Brain pericyte (primary cell): ENCODE measurements around the gene PCSK6.

Experiments used
- DNase-seq: peaks from one replicate; pipeline ENCODE4 v3.0.0-alpha.2; 2012; ENCODE audit warnings: low read depth, low spot score

The PCSK6 gene

DNA sequence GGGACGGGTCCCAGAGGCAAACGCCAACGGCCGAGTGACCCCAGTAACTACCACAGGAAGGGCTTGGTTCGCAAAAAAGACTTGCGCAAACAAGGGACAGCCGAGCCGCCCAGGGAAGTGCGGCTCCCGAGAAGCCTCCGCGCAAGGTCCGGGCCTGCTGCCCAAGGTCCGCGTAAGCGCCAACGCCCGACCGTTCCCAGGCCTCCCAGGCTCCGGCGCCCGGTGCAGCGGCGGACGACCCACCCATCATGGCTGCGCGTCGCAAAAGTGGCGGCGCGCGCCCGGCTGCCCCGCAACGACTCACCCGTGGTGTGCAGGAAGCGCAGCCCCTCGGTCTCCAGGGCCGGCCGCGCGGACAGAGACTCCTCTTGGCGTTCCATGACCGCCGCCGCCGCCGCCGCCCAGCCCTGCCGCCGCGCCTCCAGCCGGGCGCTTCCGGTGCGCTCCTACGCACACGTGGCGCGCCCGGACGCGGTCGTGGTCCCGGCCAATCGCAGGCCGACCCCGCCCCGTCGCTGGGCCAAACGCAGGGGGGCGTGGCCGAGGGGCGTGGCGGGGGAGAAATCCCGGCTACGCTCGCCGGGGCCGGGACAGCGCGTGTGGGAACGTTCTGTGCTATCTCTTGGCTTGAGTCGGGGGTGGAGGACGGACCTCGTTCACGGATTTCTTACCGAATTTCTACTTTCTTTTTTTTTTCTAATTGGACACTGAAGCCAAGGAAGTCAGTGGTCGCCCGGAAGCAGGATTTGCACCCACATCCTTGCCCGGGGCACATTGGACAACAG is 212.3 kb downstream of the PCSK6 start, which contains the start of gene SELENOS:
Gene SELENOS (minus strand): TSS at position 448 of the 785 bp plus-strand sequence. CDS start 68 bp downstream, at position 380.
- peak; percentile 59 for DNase-seq

DNA sequence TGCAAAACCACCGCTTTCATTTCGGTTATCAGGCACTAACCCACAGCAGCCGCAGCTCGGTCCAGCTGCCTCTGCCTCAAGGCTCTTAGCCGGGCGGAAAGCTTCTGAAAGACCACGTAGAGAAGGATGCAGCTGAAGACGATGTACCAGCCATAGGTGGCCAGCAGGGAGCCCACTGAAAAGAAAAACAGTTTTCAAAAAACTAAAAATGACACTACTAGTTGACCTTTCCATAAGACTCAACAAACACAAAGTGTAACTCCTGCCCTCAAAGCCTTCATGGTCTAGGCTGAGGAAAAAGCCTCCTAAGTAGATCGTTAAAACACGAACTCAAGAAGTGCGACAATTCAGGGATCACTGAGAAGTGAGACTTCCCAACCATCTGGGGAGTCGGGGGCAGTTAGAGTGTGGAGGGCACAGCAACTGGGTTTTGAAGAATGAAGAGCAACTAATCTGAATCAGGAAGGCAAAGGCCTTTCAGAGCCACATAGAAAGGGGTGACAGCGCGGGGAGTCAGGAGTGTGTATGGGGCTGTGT is 212.9 kb downstream of the PCSK6 start:
- DNase-seq: no peak

DNA sequence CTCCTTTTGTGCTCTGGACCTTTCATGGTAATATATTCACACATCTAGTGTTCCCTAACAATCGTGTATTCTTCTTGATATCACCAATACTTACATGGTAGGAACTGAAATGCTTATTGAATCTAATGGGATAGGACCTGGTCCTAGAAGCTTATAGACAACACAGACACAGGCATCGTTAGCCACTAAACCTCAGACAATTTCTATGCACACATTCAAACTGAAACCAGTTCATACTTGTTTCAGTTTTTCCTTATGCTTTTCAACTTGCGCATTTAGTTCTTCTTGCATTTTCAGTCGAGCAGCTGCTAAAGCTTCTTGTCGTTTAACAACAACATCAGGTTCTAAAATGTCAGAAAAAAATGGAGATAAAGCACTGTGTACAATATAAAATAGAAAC is 214.5 kb downstream of the PCSK6 start:
- DNase-seq: no peak

DNA sequence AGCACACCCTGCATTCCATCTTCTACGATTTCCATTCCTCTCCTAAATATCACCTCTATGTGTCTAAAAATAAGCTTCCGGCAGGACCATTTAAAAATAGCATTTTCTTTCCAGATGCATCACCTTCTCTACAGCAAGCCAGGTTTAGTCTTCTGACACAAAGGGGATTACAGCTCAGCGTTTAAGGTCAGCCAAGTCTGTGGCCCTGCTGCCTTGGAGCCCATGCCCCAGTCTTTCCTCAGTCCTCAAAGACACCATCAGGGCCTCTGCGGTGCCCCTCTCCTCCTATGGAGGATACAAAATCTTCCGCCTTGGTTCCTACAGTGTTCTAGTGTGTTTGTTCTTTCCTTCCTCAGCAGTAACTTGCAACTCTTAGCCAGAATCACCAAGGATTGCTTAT is 216.0 kb downstream of the PCSK6 start:
- no peak for DNase-seq

DNA sequence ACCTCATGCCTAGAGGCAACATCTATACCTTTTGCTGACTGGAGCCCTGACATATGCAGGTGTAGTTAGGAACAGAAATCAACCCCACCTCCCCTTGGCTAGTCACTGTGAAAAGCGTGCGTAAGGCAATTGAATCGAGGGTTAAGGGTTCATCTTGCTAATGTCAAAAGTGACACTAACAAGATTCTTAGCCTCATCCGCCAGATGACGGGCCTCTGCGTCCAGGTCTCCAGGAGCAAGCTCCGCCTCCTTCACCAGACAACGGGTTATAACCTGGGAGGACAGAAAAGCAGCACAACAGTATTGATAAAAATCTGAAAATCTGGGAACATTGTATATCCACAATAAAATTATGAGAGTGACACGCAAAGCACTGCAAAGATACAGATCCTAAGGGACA is 216.9 kb downstream of the PCSK6 start:
- no peak for DNase-seq

DNA sequence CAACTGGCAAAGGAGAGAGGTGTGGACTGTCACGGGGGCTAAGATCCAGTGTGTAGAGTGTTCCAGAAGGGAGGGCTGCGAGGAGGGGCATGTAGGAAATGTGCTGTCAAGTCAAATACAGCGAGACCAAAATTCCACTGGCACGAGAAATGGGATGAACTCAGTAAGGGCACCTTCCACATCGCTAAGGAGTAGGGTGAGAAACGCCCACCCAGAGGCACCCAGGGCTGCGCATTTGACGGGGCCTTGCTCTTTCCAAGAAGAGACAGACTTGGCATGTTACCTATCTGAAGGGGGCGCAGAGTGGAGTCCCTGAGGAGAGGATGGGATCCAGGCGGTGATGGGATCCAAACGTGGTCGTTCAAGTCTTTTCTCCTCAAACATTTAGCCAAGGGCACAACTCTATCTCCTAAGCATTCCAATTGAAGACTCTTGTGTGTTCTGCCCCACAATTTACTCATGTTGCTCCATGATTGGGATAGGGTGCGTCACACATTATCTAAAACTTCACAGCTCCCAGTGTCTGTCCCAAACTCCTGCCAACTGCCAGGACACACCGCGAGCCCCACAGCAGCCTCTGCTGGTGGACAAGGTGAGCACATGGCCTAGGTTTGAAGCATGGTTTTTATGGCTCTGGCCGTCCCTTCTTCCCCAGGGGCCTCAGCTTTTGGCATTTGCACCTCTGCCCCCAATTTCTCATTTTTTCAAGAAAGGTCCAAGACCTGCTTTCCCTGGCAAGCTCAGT is 219.9 kb downstream of the PCSK6 start:
- DNase-seq: no peak

DNA sequence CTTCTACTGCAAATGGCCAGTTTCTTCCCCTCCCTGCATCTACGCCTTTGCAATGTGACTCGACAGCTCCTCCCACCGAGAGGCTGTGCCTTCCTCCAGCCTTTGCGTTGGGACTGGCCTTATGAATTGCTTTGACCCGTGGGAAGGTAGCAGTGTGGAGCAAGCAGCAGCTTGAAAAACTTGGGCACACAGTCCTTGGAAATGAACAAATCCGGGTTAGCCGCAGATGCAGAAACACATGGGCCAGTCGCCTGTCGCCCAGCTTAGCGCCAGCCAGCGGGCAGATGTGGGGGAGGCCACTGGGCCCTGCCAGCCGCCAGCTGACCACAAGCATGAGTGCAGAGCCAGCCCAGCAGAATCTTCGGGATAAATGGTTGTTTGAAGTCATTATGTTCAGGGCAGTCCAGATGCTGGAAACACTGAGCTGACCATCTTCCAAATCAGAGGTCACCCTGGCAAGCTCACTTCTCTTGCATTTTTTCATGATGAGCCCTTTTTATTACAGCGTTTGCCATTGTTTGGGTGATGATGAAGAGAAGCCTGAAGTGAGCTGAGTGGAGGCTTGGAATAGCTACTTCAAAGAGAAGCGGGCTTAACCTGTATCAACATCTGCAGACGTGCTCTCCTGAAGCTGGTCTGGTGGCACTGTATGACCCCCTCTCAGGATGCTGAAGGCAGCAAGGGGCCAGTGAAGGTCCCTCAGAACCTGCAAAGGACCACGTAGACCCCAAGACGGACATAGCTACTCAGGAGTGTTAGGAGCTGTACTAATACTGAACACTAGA is 222.0 kb downstream of the PCSK6 start:
- DNase-seq: no peak

DNA sequence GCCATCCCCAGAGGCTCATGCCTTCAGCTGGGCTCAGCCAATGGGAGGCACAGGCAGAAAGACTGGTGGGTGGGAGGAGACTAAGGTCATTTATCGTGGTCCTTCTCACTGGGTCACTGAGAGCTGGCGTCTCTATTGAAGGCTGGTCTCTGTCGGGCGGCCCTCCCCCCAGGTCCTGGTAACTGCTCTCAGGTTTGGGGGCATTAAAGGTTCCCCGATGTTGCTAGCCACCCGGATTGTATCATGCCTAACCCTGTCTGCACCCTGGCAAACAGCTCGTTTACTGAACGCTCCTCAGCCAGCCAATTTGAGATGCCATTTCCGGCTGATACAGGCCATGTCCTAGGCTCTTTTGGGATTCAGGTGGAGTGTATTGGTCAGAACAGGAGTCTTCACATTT is 222.7 kb downstream of the PCSK6 start:
- DNase-seq: no peak

DNA sequence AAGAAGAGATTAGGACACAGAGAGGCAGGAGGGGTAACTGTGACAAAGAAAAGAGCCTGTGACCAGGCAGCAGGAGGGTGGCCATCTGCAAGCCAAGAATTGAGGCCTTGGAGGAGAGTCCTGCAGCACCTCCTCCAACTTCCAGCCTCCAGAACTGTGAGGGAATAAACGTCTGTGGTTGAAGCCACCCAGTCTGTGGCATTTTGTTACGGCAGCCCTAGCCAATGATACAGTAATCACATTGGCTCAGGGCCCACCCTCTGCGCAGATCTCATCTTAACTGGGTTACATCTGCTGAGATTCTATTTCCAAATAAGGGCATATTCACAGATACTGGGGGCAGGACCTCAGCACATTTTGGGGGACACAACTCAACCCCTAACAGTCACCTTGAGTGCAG is 223.5 kb downstream of the PCSK6 start:
- no peak for DNase-seq

DNA sequence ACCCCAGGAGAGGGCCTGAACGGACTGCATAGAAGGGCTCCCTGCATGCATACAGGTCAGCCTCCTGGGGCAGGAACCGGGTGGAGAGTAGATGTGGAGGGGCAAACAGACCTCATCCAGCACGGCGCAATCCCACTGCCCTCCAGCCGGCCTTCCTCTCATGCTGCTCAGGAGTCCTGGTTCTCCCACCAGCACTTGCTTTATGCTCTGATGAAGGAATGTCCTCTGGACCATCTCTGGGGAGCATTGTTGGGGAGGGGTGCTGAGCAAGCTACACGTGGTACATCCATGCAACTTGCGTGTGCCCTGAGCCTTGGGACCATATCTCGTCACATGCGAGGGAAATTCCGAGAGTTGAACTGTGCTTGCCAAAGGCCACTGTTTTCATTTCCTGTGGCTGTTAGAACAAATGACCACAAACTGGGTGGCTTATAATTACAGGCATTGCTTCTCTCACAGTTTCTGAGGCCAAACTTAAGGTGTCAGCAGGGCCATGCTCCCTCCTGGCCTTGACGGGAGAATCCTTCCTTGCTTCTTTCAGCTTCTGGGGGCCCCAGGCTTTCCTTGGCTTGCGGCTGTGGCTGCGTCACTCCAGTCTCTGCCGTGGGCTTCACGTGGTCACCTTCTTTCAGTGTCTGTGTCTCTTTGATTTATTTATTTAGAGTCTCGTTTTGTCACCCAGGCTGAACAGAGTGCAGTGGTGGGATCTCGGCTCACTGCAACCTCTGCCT is 224.4 kb downstream of the PCSK6 start:
- DNase-seq: no peak

DNA sequence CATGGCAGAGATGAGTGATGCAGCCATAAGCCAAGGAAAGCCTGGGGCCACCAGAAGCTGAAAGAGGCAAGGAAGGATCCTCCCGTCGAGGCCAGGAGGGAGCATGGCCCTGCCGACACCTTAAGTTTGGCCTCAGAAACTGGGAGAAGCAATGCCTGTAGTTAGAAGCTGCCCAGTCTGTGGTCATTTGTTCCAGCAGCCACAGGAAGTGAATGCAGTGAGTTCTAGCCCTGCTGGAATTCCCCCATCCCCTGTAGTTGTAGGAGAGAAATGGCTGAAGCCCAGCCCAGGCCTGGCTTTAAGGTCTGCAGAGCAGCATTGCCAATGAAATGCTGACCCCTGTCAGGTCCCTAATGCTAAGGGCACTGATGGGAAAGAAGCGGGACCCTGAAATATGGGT is 225.5 kb downstream of the PCSK6 start:
- DNase-seq: no peak

DNA sequence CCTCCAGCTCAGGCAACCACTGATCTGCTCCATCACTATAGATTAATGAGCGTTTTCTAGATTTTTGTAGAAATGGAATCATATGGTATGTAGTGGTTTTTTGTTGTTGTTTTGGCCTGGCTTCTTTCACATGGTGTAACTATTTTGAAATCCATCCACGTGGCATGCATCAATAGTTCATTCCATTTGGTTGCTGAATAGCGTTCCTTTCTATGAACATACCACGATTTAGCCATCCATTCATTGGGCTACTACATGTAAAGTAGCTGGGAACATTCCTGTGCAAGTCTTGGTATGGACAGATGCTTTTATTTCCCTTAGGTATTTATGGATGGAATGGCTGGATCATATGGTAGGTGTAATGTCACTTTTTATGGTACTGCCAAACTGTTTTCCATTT is 227.0 kb downstream of the PCSK6 start:
- no peak for DNase-seq

DNA sequence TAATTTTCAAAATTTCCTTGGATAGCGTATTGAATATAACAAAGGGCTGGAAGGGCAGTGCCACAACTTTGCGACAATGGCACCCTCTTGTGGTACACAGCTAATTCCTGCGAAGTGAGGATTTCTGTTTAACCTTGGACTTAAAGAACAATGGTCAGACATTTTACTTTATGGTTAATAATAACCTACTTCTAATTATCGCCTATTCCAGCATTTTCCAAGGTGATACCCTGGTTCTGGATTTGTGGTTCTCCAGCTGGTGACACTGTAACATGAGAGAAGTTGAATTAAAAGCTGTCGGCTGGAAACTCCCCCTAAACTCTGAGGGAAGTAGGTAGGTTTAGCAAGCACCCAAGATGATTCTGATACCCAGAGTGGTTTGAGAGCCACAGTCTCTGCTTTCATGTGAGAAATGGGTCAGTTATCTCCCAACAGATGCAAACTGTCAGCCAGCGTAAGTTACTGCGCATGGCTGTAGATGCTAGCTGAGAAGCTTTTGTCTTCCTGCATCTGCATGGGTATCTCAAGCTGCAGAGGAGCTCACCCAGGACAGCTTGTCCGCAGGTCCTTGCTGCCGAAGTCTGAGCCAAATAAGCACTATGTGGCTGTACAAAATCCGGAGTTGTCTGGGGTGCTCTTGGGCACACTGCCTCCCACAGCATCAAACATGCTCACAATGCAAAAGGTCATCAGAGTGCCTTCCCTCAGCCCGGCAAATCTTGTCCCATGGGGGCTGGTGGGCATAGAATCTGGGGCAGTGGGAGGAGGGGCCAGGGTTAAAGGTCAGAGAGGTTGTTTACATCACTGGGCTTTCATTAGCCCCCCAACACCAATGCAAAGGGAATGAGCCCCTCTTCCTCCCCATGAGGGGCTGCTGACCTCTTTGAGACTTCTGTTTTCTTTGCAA is 231.0 kb downstream of the PCSK6 start:
- DNase-seq: peak; percentile 55

DNA sequence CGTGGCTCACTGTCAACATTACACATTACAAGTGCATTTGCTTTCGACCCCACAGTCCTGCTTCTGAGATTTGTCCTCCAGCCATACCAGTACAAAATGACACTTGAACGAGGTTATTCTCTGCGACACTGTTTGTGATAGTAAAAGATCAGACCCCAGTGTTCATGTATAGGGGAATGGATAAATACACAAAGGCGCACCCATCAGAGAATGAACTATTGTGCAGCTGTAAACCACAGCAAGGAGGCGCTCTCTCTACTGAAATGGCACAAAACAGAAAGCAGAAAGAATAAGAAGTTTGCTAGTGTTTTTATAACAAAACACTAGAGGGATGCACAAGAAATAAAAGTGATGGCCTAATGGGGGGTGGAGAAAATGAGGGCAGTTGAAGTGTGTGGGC is 232.8 kb downstream of the PCSK6 start:
- no peak for DNase-seq

DNA sequence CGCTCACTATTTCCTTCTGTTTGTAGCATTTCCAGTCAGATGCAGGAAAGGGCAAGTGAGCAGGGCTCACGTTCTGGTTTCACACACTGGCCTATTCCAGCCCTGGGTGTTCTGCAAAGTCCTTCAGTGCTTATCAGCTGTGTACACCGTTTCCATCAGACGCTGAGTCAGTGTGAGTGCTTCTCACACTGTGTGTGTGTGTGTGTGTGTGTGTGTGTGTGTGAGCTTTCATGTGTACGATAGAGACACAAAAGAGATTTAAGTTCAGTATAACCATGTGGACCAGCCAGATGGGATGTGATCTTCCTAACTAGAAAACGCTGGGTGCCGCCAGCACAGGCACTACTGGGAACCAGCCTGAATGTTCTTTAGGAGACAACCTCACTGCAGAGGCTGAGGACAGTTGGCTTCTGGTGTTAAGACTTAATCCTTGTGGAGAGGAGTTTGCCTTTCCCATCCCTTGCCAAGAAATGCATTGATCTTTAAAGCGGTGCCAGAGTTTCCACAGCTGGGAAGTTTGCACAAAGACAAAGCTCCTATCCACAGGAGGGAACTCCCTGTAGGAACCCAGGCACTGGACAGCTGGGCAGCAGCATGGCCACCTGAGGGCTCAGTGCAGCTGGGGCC is 233.8 kb downstream of the PCSK6 start:
- DNase-seq: peak; percentile 80

DNA sequence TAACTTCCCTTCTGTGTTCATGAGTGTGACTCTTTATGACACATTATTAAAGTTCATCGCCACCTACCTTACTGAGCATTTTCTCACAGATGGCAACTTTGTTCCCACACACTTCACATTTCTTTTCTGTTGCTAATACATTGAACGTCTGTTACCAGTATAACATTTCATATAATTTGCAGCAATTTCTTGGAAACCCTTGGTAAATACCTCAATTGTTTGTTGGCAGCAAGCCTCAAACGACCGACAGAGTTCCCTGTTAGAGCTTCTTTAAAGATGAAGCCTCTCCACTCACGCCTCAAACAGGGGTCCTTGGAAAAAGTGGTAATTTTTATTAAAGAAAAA is 234.5 kb downstream of the PCSK6 start:
- DNase-seq: no peak

DNA sequence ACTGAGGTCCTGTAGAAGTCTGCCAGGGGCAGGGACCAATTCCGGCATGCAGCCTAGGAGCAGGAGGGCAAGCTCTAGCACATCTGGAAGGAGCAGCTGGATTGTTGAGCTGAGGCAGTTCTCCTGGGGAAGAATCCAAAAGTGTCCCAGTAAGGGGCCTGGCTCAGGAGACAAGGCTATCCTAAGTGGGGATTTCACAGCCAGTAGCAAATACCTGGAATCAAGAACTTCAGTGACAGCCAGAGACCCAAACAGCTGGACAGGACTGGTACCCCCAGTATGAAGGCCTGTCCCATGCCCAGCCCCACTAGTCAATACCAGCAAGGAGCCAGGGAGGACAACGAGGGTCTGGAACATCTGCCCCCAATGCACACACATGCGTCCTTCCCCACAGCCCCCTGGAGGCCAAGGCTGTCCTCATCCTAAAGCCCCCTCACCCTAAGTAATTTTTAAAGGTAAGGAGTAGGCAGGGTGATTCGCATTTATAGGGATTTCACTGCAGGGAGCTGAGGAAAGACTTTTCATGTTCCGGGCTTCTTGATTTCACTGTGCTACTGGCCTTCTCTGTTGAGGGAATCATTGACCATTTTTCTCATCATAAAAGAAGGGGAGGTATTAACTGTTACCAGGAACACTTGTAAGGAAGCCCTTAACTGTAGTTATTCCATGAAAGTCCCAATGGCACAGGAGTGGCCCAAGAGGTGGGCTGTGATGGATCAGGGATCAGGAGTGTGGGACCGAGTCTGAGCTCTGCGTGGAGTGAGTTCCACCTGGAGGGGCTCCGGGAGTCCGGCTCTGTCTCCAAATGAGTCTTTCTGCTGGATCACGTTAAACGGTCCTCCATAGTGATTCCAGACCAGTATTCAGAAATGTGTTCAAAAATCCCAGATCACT is 235.1 kb downstream of the PCSK6 start:
- no peak for DNase-seq
